Chondrocyte (in vitro differentiated cells): Measurements from ENCODE around the gene CNTFR. TPM values are rescaled to one million over a fixed set of nuclear protein-coding genes. Genes with fewer than 3 reads are reported as not detected.

Experiments used
- DNase-seq: peaks from one replicate; pipeline ENCODE4 v3.0.0; 2021; ENCODE audit warnings: mixed read lengths, low spot score
- H3K27ac Mint-ChIP-seq: one replicate; pipeline ENCODE4 v1.8.0; 2021; ENCODE audit warnings: mild to moderate bottlenecking, moderate library complexity, mixed read lengths; ENCODE audit not compliant: unreplicated experiment
- H3K27me3 Mint-ChIP-seq: 2 replicates; pipeline ENCODE4 v1.8.0; 2021; ENCODE audit warnings: low read depth, mixed read lengths
- H3K36me3 Mint-ChIP-seq: 2 replicates; pipeline ENCODE4 v1.8.0; 2021; ENCODE audit warnings: low read depth, mixed read lengths
- H3K4me1 Mint-ChIP-seq: 2 replicates; pipeline ENCODE4 v1.8.0; 2021; ENCODE audit warnings: low read depth, mild to moderate bottlenecking, mixed read lengths
- H3K4me3 Mint-ChIP-seq: one replicate; pipeline ENCODE4 v1.8.0; 2021; ENCODE audit warnings: mild to moderate bottlenecking, moderate library complexity, mixed read lengths; ENCODE audit not compliant: unreplicated experiment
- H3K9me3 Mint-ChIP-seq: 2 replicates; pipeline ENCODE4 v1.8.0; 2021; ENCODE audit warnings: low read depth, mixed read lengths
- CTCF ChIP-seq: fragments of 200-600 bp; sonication (generic); IDR thresholded peaks from 2 replicates; pipeline ENCODE4 v1.5.0; 2021; ENCODE audit warnings: antibody characterized with exemption, mild to moderate bottlenecking, moderate library complexity
- total RNA-seq: library from RNA; stranded (reverse); gene quantifications from 3 replicates; pipeline ENCODE4 v1.2.1, GENCODE V29; 2021

Gene CNTFR
- total RNA-seq, 1 donor from 2014 or later: 0.12 TPM

- Mint-ChIP-seq H3K4me1 (peaks cover 4% of the 10 kb centered on the region), H3K4me3 (peak overlapping the region; percentile 76), H3K27me3 (peaks cover 41% of the 10 kb centered on the region), H3K27ac (no peak overlapping the region), H3K9me3 (no peaks in the 10 kb centered on the region), H3K36me3 (no peaks in the 10 kb centered on the region)
- no peak for DNase-seq
- TF ChIP-seq CTCF: no peak
These were observed 67.2 kb downstream of the CNTFR start for GRCh38 chr9:34522091-34522887.

GRCh38 chr9:34521406-34522045 is 68.0 kb downstream of the CNTFR start:
- Mint-ChIP-seq H3K27ac (no peak overlapping the region), H3K27me3 (peaks cover 43% of the 10 kb centered on the region), H3K36me3 (no peaks in the 10 kb centered on the region), H3K4me3 (no peak overlapping the region), H3K4me1 (peaks cover 4% of the 10 kb centered on the region), H3K9me3 (no peaks in the 10 kb centered on the region)
- TF ChIP-seq CTCF: no peak
- DNase-seq: no peak

GRCh38 chr9:34520505-34521385 is 68.8 kb downstream of the CNTFR start:
- H3K27ac Mint-ChIP-seq: no peak overlapping the region
- peak; percentile 37 for DNase-seq
- peaks cover 4% of the 10 kb centered on the region for H3K4me1 Mint-ChIP-seq
- H3K4me3 Mint-ChIP-seq: no peak overlapping the region
- peaks cover 46% of the 10 kb centered on the region for H3K27me3 Mint-ChIP-seq
- H3K36me3 Mint-ChIP-seq: peaks cover 3% of the 10 kb centered on the region
- TF ChIP-seq CTCF: no peak
- no peaks in the 10 kb centered on the region for H3K9me3 Mint-ChIP-seq

GRCh38 chr9:34520096-34520495 is 69.4 kb downstream of the CNTFR start:
- Mint-ChIP-seq H3K4me1 (peaks cover 4% of the 10 kb centered on the region), H3K27me3 (peaks cover 40% of the 10 kb centered on the region), H3K36me3 (peaks cover 3% of the 10 kb centered on the region), H3K27ac (no peak overlapping the region), H3K9me3 (no peaks in the 10 kb centered on the region), H3K4me3 (no peak overlapping the region)
- TF ChIP-seq CTCF: no peak
- peak; percentile 42 for DNase-seq
